GM21367 (cell line): ENCODE measurements around the gene LAMA3.

ENCODE experiments used
- ATAC-seq: cut with Tn5 transposase; IDR thresholded peaks from one replicate; pipeline ENCODE4 v1.9.1; 2021; ENCODE audit not compliant: unreplicated experiment

Gene LAMA3

DNA sequence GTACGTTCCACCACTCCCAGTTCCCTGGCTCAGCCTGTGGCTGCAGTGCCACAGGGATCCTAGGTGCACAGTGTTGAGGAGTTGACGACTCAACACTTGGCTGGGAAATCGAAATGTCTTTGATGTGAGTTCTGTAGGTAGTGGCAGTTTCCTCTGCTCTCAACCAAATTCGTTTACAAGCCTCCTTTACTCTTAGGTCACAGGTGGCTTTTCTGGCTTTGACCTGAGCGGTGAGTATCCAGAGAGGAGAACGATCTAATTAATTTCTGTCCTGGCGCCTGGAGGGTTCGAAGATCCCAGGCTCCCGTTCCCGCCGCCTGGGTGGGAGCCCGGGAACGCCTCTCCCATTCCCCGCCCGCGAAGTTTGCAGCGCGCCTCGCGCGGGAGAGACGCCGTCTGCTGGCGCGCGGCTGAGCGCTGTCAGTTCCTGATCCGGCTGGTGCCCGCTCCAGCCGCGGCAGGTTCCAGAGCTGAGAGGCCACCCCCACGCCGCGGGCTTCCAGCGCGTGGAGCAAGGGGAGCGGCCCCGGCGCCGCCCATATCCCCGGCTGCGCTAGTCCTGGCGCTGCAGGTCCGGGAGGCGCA lies at the start of gene LAMA3:
Gene LAMA3 (plus strand): TSS at position 423 of the 585 bp plus-strand sequence. CDS start 231 bp downstream, outside the sequence.
- no peak for ATAC-seq

- no peak for ATAC-seq
Observed at GRCh38 chr18:23640052-23640451, 49.2 kb upstream of the LAMA3 start.

- ATAC-seq: no peak
Observed at GRCh38 chr18:23641143-23641720, 48.0 kb upstream of the LAMA3 start.

GRCh38 chr18:23641937-23642666 lies 47.2 kb upstream of the LAMA3 start:
- no peak for ATAC-seq

DNA sequence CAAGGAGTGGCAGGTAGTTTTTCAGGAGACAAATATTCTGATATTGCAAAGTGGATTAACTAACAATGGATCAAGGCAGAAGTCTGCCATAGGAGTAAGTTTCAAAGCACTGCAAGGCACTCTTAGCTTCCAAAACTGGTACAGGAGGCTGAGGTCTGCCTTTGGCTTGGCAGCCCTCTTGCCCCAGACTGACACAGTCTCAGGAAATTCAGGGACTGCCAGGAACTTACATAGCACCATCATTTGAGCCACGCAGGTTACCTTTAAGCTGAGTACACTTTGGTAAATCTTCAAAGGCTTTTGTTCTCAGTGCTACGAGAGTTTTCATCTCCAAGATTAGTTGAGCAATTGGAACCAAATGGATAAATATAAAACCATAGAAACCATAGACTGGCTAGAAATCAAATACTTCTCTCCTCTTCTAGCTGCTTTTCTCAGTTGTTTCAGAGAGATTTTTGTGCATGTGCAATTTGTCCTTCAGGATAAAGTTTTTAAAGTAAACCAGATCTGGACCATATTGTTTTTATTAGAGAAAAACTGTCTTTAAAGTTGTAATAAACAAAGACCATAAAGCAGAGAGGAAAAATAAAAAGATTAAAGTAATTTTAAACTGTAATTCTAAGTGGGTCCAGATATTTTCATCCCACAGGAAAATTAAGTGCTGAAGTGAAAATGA lies 45.3 kb upstream of the LAMA3 start:
- ATAC-seq: no peak

GRCh38 chr18:23645568-23646175 lies 43.6 kb upstream of the LAMA3 start:
- no peak for ATAC-seq

- no peak for ATAC-seq
Observed at GRCh38 chr18:23646282-23646681, 43.0 kb upstream of the LAMA3 start.

GRCh38 chr18:23648456-23648855 lies 40.8 kb upstream of the LAMA3 start:
- ATAC-seq: no peak

DNA sequence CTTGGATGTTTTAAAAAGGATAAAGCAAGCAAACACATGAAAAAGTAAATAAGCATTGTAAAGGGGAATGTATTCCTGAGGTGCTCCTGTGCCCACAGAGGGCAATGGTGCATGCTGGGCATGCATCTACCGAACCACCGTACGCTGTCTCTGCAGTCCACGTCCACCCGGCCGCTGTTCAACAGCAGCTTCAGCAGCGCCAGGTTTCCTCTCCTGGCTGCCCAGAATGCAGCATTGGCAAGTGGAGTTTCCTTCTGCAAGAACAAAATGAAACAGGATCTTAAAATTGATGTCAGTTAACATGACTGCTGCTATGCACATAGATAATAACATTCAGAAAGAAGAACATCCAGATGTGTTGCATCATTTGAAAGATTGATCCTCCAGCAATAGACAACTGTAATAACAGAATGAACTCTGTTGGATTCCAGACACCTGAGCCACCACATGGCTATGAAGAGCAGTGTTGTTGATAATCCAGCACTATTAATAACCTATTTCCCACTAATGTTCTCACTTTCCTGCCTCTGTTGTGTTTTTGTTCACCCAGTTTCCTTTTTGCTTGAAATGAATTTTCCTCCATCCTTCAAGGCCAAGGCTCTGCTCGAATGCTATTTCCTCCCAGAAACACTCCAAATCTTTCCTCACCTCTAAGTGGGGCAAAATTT lies 40.2 kb upstream of the LAMA3 start:
- no peak for ATAC-seq

DNA sequence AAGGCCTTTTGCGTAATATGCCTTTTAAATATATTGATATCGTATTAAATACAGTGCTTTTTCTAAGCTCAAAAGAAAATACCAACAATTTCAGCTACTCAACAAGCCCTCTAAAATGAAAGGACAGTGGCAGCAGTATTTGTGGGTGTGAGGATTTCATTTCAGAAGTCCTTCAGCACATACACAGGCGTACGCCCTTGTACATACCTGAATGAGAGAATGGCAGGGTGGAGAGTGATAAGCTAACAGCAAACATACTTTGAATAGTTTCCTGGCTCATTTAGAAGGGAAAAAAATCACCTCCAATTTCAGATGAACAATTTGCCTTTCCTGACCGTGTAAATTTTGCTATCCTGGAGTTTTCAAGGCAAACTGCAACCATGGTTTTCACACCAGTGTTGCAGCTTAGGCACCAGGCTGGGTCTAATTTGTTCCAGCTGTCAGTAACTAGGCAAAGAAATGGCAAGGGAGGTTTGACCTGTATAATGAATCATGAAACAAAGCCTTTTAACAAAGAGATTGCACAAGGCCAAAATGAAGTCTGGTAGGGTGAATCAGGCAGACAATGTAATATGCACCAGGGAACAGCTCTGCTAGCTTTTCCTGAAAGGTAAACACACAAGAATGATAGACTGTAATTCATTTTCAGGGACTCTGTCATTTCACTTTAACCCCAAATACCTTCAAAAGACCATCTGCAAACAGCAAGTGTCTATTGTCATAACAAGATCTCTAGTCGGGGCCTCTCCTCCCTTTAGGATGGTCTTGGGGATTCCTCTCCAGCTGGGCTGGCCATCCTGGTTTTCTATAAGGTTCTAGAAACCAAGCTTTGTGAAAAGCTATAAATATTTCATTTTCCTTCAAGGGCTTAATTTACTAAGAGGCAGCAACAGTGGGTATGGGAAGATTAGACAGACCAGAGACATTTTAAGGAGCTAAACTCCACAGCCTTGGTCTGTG lies 38.0 kb upstream of the LAMA3 start:
- ATAC-seq: no peak

DNA sequence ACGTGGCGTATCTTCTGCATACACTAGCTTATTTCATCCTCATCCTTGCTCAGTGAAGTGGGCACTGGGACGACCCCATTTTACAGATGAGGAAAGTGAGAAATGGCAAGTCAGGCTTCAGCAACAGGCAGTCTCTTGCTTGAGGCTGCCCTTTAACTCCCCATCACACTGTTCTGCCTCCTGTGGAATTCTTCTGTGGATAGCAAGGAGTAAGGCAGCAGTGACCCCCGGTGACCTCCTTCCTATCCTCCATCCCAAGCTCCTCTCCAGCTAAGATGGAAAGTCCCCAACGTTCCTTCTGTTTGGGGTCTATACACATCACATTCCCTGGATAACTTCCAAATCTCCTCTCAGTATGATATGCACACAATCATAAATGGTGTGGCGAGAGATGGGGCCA lies 37.0 kb upstream of the LAMA3 start:
- no peak for ATAC-seq

DNA sequence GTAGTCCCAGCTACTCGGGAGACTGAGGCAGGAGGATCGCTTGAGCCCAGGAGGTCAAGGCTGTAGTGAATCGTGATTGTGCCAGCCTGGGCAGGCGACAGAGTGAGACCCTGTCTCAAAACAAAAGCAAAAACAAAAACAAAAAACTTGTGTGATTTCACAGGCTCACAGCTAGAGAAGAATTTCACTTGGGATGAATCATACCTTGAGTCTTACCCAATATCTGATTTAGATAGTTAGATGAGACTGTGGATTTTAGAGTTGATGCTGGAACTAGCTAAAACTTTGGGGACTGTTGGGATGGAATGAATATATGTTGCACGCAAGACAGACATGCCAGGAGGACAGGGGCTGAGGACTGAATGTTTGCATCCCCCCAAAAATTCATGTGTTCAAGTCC lies 31.0 kb upstream of the LAMA3 start:
- no peak for ATAC-seq

GRCh38 chr18:23661735-23662308 lies 27.4 kb upstream of the LAMA3 start:
- ATAC-seq: no peak

GRCh38 chr18:23662309-23663263 lies 26.7 kb upstream of the LAMA3 start, which contains the start of gene ANKRD29:
Gene ANKRD29 (minus strand): TSS chr18:23662911. CDS start chr18:23662730, 181 bp downstream.
- no peak for ATAC-seq

DNA sequence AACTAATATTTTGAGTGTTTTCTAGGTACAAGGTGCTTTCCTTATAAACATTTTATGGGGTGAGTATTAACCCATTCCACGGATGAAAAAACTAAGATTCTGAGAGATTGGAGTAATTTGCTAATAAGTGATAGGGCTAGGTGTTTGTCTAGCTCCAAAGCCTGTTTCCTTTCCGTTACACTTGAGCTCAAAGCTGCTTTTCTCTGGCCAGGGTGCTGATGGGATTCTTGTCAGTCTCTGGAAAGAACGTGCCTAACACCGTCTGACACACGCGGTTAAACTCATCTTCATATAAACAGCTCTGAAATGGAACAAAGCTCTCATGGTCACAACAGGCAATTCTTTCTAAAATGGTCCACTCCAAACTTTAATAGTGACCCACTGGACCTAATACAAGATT lies 24.6 kb upstream of the LAMA3 start:
- no peak for ATAC-seq

- ATAC-seq: no peak
Observed at GRCh38 chr18:23667114-23667513, 22.1 kb upstream of the LAMA3 start.

DNA sequence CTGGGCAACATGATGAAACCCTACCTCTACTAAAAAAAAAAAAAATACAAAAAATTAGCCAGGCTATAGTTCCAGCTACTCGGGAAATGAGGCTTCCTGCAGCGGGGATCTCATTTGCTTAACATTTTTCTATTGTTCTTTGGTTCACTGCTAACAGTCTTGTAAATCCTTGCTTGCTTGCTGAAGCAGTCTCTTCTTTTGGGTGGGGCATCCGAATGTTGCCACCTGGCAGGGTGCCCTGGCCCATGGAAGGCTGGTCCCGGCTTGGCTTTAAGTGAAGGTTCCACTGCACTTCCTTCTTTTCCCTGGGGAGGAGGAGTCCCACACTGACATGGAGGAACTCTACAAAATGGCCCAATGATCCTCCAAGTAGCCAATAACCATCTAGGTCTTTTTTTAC lies 20.5 kb upstream of the LAMA3 start:
- no peak for ATAC-seq

DNA sequence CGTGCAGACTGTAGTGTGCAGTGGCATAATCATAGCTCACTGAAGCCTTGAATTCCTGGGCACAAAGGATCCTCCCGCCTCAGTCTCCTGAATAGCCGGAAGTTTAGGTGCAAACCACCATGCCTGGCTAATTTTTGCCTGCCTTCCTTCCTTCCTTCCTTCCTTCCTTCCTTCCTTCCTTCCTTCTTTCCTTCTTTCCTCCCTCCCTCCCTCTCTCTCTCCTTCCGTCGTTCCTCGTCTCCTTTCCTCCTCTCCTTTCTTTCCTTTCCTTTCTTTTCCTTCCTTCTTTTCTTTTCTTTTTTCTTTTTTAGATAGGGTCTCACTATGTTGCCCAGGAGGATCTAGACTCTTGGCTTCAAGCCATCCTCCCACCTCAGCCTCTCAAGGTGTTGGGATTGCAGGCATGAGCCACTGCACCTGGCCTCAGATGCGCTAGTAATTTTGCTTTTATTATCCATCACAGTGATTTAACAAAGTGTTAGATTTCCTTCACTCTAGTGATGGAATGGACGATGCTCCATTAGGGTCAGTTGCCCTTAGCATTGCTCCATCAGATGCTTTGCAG lies 20.0 kb upstream of the LAMA3 start:
- ATAC-seq: no peak
